Heart left ventricle (tissue), 13 donors: ENCODE data around the gene NADSYN1.

ENCODE experiments used
- POLR2A ChIP-seq, 2 donors: fragments of 450-650 bp; IDR thresholded peaks; one replicate each; pipeline ENCODE4 v1.6.1; 2017; ENCODE audit warnings: antibody characterized with exemption in 2 of 2, mild to moderate bottlenecking in 2 of 2, moderate library complexity in 2 of 2
- TF ChIP-seq, protein P1 (sequence below), 12 donors: fragments of 200-600 bp; sonication (generic) in 4 of 12; IDR thresholded peaks; one replicate each; pipeline versions ENCODE4 v1.5.0 to v1.8.0; 2018 to 2022; ENCODE audit warnings: antibody characterized with exemption in 12 of 12, mild to moderate bottlenecking in 5 of 12
- donor health status: ischemic (EF 13 %, LVEDD 7.1; RV severe dilation, severe dysfunction).
- donor health status: DM: no; HTN: yes; CAD: no.
- donor health status: DM: no; HTN: no; CAD: no.
- donor health status: ischemic (EF 25% LVEDD 6.9; RV normal size, moderate dysfunction).
- donor health status: ischemic (EF 25% LVEDD 5.7; RV mildly dilated, moderate dysfunction).
- donor health status: ischemic (EF 35%, LVEDD 5.7; RV mildly dilated, moderate dysfunction).
- donor health status: nonischemic (EF 11% LVEDD 7.7; RV severe dilation, severe dysfunction).
- donor health status: DM: yes; HTN: yes; CAD: no.
- donor health status: PGD.
- donor health status: ischemic (EF 29% LVEDD 5.4; RV normal size, mild dysfunction).
- donor health status: nonischemic (EF 23%, LVEDD 6.1; RV moderate dilation, normal function).

DNA sequence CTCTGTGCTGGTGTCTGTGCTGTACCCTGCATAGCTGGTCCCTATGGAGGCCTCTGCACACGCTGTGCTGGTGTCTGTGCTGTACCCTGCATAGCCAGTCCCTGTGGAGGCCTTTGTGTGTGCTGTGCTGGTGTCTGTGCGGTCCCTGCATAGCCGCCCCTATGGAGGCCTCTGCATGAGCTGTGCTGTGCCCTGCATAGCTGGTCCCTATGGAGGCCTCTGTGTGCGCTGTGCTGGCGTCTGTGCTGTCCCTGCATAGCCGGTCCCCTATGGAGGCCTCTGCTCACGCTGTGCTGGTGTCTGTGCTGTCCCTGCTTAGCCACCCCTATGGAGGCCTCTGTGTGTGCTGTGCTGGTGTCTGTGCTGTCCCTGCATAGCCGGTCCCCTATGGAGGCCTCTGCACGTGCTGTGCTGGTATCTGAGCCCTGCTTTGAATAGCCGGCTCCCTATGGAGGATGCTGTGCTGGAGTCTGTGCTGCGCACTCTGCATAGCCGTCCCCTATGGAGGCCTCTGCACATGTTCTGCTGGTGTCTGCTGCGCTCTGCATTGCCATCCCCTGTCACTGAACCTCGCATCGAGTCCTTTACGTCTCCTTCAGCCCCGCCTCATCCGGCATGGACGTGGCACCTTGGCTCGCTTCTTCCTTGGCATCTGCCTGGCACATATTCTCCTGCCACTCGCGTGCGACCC is 6.2 kb downstream of the NADSYN1 start:
- TF ChIP-seq, protein P1, sequence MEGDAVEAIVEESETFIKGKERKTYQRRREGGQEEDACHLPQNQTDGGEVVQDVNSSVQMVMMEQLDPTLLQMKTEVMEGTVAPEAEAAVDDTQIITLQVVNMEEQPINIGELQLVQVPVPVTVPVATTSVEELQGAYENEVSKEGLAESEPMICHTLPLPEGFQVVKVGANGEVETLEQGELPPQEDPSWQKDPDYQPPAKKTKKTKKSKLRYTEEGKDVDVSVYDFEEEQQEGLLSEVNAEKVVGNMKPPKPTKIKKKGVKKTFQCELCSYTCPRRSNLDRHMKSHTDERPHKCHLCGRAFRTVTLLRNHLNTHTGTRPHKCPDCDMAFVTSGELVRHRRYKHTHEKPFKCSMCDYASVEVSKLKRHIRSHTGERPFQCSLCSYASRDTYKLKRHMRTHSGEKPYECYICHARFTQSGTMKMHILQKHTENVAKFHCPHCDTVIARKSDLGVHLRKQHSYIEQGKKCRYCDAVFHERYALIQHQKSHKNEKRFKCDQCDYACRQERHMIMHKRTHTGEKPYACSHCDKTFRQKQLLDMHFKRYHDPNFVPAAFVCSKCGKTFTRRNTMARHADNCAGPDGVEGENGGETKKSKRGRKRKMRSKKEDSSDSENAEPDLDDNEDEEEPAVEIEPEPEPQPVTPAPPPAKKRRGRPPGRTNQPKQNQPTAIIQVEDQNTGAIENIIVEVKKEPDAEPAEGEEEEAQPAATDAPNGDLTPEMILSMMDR (IDR thresholded peaks at IDR 0.05): no peak
- TF ChIP-seq POLR2A (IDR thresholded peaks at IDR 0.05): no peak
